Measurements from ENCODE around the gene LZTS3. TPM values are rescaled to one million over a fixed set of nuclear protein-coding genes. Genes with fewer than 3 reads are reported as not detected.

The LZTS3 gene
- total and polyA plus RNA-seq, 2 experiments from 2014 or later = 3.9 to 12.1 TPM

DNA sequence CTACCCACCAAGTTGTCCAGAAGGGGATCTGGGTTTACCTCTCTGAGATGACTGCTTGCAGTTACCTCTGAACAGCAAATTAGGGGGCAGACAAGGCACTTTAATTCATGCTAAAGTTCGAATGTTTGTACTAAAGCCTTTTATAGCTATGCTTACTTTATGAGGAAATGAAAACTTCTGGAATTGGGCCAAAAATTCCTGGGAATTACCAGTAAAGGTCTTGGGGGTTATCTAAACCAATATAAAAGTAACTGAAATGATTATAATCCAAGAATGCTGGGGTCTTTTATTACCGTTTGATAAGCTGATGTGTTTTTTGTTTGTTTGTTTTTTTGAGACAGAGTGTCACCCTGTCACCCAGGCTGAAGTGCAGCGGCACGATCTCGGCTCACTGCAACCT lies 7.9 kb upstream of the LZTS3 start:
- Histone ChIP-seq H3K27me3 (replicated peaks; ENCODE audit: insufficient read depth) (no peaks in the 10 kb centered on the region), H4K20me1 (ENCODE audit: insufficient read depth) (no peaks in the 10 kb centered on the region), H3K79me2 (ENCODE audit: insufficient read depth) (no peaks in the 10 kb centered on the region), H3K4me3 (no peak overlapping the region), H3K9me2 (ENCODE audit: insufficient read depth) (no peaks in the 10 kb centered on the region), H3K4me2 (ENCODE audit: unreplicated experiment) (no peak overlapping the region), H3K4me1 (ENCODE audit: insufficient read depth) (no peaks in the 10 kb centered on the region; the same call in 1 of the 2 replicates), H3K36me3 (ENCODE audit: low read depth) (no peaks in the 10 kb centered on the region), H3K9ac (no peak overlapping the region), H2AFZ (no peak overlapping the region), H3F3A (ENCODE audit: insufficient read depth) (0 out of 2 replicates have a peak, but pooled peaks cover 3% of the 10 kb centered on the region), H3K27ac (no peak overlapping the region), H3K9me3 (ENCODE audit: low read depth) (no peaks in the 10 kb centered on the region)
- no peak for TF ChIP-seq EZH2phosphoT487 (IDR thresholded peaks at IDR 0.05; ENCODE audit: insufficient read depth, low read depth)
- in situ Hi-C loops (cut with MboI) = no loop called here
- DNase-seq = no peak
- 87 to 90% methylated on average over 5 of the region's 5 CpGs for WGBS, 2 experiments (ENCODE audit: low coverage in 1 of 2, low lambda C conversion rate in 2 of 2, missing lambda C conversion rate in 2 of 2)

DNA sequence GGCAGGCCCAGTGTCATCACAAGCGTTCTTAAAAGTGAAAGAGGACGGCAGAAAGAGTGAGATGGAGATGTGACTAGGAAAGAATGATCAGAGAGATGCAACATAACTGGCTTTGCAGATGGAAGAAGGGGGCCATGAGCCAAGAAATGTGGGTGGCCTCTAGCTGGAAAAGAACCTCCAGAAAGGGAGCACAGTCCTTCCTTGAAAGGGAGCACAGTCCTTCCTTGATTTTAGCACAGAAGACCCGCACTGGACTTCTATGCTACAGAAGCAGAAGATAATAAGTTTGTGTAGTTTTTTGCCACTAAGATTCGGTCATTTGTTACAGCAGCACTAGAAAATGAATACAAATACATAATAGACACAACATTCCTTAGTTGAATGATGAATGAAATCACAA lies 7.0 kb upstream of the LZTS3 start:
- H3K27me3 ChIP-seq (replicated peaks; ENCODE audit: insufficient read depth) = no peaks in the 10 kb centered on the region
- no peaks in the 10 kb centered on the region for H3K9me3 ChIP-seq (ENCODE audit: low read depth)
- H3K36me3 ChIP-seq (ENCODE audit: low read depth) = no peaks in the 10 kb centered on the region
- TF ChIP-seq EZH2 (IDR thresholded peaks at IDR 0.05; ENCODE audit: insufficient read depth, poor library complexity, severe bottlenecking) = no peak
- TF ChIP-seq EZH2phosphoT487 (IDR thresholded peaks at IDR 0.05; ENCODE audit: insufficient read depth, low read depth) = no peak
- H3K4me3 ChIP-seq = no peak overlapping the region
- H3K79me2 ChIP-seq (ENCODE audit: insufficient read depth) = no peaks in the 10 kb centered on the region
- 58 to 60% methylated on average over 4 of the region's 4 CpGs for WGBS, 2 experiments (ENCODE audit: low coverage in 1 of 2, low lambda C conversion rate in 2 of 2, missing lambda C conversion rate in 2 of 2)
- H4K20me1 ChIP-seq (ENCODE audit: insufficient read depth) = no peaks in the 10 kb centered on the region
- no peak for DNase-seq
- peaks cover 6% of the 10 kb centered on the region; the same call in 1 of the 2 replicates for H3F3A ChIP-seq (ENCODE audit: insufficient read depth)
- no peak overlapping the region for H3K27ac ChIP-seq
- H3K4me1 ChIP-seq (ENCODE audit: insufficient read depth) = peaks cover 7% of the 10 kb centered on the region
- H3K9ac ChIP-seq = no peak overlapping the region
- H3K9me2 ChIP-seq (ENCODE audit: insufficient read depth) = no peaks in the 10 kb centered on the region
- no peak overlapping the region for H3K4me2 ChIP-seq (ENCODE audit: unreplicated experiment)
- no peak overlapping the region for H2AFZ ChIP-seq
- in situ Hi-C loops (cut with MboI) = no loop called here

DNA sequence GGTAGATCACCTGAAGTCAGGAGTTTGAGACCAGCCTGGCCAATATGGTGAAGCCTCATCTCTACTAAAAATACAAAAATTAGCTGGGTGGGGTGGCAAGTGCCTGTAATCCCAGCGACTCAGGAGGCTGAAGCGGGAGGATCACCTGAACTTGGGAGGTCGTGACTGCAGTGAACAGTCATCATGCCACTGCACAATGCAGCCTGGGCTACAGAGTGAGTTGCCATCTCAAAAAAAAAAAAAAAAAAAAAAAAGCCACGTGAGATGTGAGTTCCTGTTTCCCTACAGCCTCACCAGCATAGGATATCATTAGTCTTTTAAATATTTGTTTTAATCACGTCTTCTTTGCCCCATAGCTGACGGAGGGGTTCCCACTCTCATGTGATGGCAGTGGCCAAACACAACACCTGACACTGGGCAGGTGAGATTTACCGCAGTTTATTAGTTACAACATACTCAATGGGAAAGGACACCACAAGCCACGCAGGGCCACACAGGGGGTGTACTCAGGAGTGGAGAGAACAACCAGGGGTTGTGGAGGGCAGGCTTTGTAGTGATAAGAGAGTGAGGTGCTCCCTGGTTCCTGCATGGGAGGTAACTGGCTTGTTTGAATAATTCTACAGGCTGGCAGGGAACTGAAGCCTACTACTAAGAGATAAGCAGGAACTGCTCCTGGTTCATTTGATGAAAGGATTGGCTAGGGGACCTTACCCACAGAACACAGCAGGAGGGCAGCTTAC lies 4.6 kb upstream of the LZTS3 start:
- H3K36me3 ChIP-seq (ENCODE audit: low read depth) = no peaks in the 10 kb centered on the region
- in situ Hi-C loops (cut with MboI) = no loop called here

DNA sequence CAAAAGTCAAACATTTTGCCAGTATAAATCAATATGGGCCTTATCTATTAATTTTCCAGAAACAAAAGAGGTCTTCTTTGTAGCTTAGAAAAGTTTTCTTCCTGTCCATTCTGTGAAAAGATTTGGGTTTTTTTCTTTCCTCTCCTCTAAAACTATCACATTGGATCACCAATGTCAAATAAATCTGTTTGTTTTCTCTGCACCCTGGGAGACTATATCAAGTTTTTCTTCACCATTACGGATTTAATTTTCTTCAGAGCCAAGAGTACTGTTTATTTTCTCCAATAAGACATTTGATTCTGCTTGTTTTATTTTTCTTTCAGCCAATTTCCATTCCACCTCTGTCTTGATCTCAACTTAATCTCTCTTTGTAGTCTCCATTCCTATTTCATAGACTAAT lies 1.9 kb upstream of the LZTS3 start:
- H4K20me1 ChIP-seq (ENCODE audit: insufficient read depth) = no peaks in the 10 kb centered on the region
- H2AFZ ChIP-seq = peak overlapping the region; percentile 92
- no peak for DNase-seq
- H3K4me1 ChIP-seq (ENCODE audit: insufficient read depth) = peaks cover 16% of the 10 kb centered on the region
- H3K9me2 ChIP-seq (ENCODE audit: insufficient read depth) = no peaks in the 10 kb centered on the region
- WGBS, 2 experiments (ENCODE audit: low coverage in 1 of 2, low lambda C conversion rate in 2 of 2, missing lambda C conversion rate in 2 of 2) = 9 to 18% methylated on average over 1 of the region's 1 CpG
- TF ChIP-seq EZH2 (IDR thresholded peaks at IDR 0.05; ENCODE audit: insufficient read depth, poor library complexity, severe bottlenecking) (no peak), EZH2phosphoT487 (IDR thresholded peaks at IDR 0.05; ENCODE audit: insufficient read depth, low read depth) (no peak)
- peak overlapping the region; percentile 89 for H3K9ac ChIP-seq
- no peaks in the 10 kb centered on the region for H3K79me2 ChIP-seq (ENCODE audit: insufficient read depth)
- in situ Hi-C loops (cut with MboI) = no loop called here
- H3K4me2 ChIP-seq (ENCODE audit: unreplicated experiment) = peak overlapping the region; percentile 95
- H3K27ac ChIP-seq = peak overlapping the region; percentile 39
- peaks cover 13% of the 10 kb centered on the region for H3F3A ChIP-seq (ENCODE audit: insufficient read depth)
- H3K27me3 ChIP-seq (replicated peaks; ENCODE audit: insufficient read depth) = no peaks in the 10 kb centered on the region
- H3K36me3 ChIP-seq (ENCODE audit: low read depth) = no peaks in the 10 kb centered on the region
- H3K4me3 ChIP-seq = peak overlapping the region; percentile 90
- H3K9me3 ChIP-seq (ENCODE audit: low read depth) = no peaks in the 10 kb centered on the region

More for the DNA sequence above, 4.6 kb upstream of the LZTS3 start:
- H3K27me3 ChIP-seq (replicated peaks; ENCODE audit: insufficient read depth) = no peaks in the 10 kb centered on the region
- no peak overlapping the region for H3K27ac ChIP-seq
- no peaks in the 10 kb centered on the region for H3K9me3 ChIP-seq (ENCODE audit: low read depth)
- no peak overlapping the region for H3K9ac ChIP-seq
- H3F3A ChIP-seq (ENCODE audit: insufficient read depth) = peaks cover 13% of the 10 kb centered on the region
- no peak overlapping the region for H3K4me2 ChIP-seq (ENCODE audit: unreplicated experiment)
- H4K20me1 ChIP-seq (ENCODE audit: insufficient read depth) = no peaks in the 10 kb centered on the region
- H3K79me2 ChIP-seq (ENCODE audit: insufficient read depth) = no peaks in the 10 kb centered on the region
- H2AFZ ChIP-seq = no peak overlapping the region
- WGBS, 2 experiments (ENCODE audit: low coverage in 1 of 2, low lambda C conversion rate in 2 of 2, missing lambda C conversion rate in 2 of 2) = 86 to 89% methylated on average over 8 of the region's 8 CpGs
- peaks cover 16% of the 10 kb centered on the region for H3K4me1 ChIP-seq (ENCODE audit: insufficient read depth)
- H3K4me3 ChIP-seq = no peak overlapping the region
- TF ChIP-seq EZH2phosphoT487 (IDR thresholded peaks at IDR 0.05; ENCODE audit: insufficient read depth, low read depth) (no peak), EZH2 (IDR thresholded peaks at IDR 0.05; ENCODE audit: insufficient read depth, poor library complexity, severe bottlenecking) (no peak)
- no peak for DNase-seq
- no peaks in the 10 kb centered on the region for H3K9me2 ChIP-seq (ENCODE audit: insufficient read depth)

Data from GM23248 (cell line).